ENCODE measurements around the gene PELI2. TPM values are rescaled to one million over a fixed set of nuclear protein-coding genes. Genes with fewer than 3 reads are reported as not detected.

Gene PELI2
- total RNA-seq, 1 experiment from 2014 or later: 10.0 TPM

- intact Hi-C loops (cut with micrococcal nuclease; ENCODE audit: unreplicated experiment): loop anchor here (2.0 to 10.0 kb wide), 3 partner anchors 97 to 223 kb away; partner anchors contain the start of gene PELI2
- H3K27me3 ChIP-seq (ENCODE audit: insufficient read depth, low read depth): no peaks in the 10 kb centered on the region
- no peaks in the 10 kb centered on the region for H3K9me2 ChIP-seq (ENCODE audit: insufficient read depth)
- TF ChIP-seq EZH2 (IDR thresholded peaks at IDR 0.05; ENCODE audit: low read depth): no peak
- no peak for TF ChIP-seq CTCF (conservative IDR thresholded peaks at IDR 0.05)
- H3K4me2 ChIP-seq: no peak overlapping the region
- peaks cover 7% of the 10 kb centered on the region for H3K4me1 ChIP-seq (replicated peaks; ENCODE audit: insufficient read depth)
- no peak overlapping the region for H2AFZ ChIP-seq
- ChIA-PET CTCF (no interaction called here), POLR2A (ENCODE audit: unreplicated experiment) (interaction anchor here (0.6 kb wide), 1 partner anchor 906 kb away, joined by 4 read pairs; no protein-coding TSS in a partner anchor)
- no TSS peak for BruUV-seq (replicated peaks)
- H3K9me3 ChIP-seq (ENCODE audit: insufficient read depth, low read depth): no peaks in the 10 kb centered on the region
- H3K79me2 ChIP-seq (ENCODE audit: low read depth): no peaks in the 10 kb centered on the region
- no peak overlapping the region for H3K27ac ChIP-seq
- no peaks in the 10 kb centered on the region for H4K20me1 ChIP-seq (ENCODE audit: insufficient read depth)
- no peaks in the 10 kb centered on the region for H3K36me3 ChIP-seq (ENCODE audit: low read depth)
- H3F3A ChIP-seq (ENCODE audit: insufficient read depth, low read depth): no peaks in the 10 kb centered on the region
- no peak for DNase-seq
- H3K4me3 ChIP-seq: no peak overlapping the region
These were observed 223.7 kb downstream of the PELI2 start for GRCh38 chr14:56341766-56342493.

- H3K36me3 ChIP-seq (ENCODE audit: low read depth): no peaks in the 10 kb centered on the region
- DNase-seq: no peak
- ChIA-PET POLR2A (ENCODE audit: unreplicated experiment) (interaction anchor here (0.6 kb wide), 1 partner anchor 907 kb away, joined by 4 read pairs; no protein-coding TSS in a partner anchor), CTCF (no interaction called here)
- BruUV-seq (replicated peaks): no TSS peak
- no peaks in the 10 kb centered on the region for H3F3A ChIP-seq (ENCODE audit: insufficient read depth, low read depth)
- no peaks in the 10 kb centered on the region for H3K27me3 ChIP-seq (ENCODE audit: insufficient read depth, low read depth)
- H3K9me3 ChIP-seq (ENCODE audit: insufficient read depth, low read depth): no peaks in the 10 kb centered on the region
- no peaks in the 10 kb centered on the region for H4K20me1 ChIP-seq (ENCODE audit: insufficient read depth)
- no peak overlapping the region for H3K4me2 ChIP-seq
- TF ChIP-seq CTCF (conservative IDR thresholded peaks at IDR 0.05): no peak
- TF ChIP-seq EZH2 (IDR thresholded peaks at IDR 0.05; ENCODE audit: low read depth): no peak
- H3K4me3 ChIP-seq: no peak overlapping the region
- no peaks in the 10 kb centered on the region for H3K79me2 ChIP-seq (ENCODE audit: low read depth)
- no peak overlapping the region for H2AFZ ChIP-seq
- no peaks in the 10 kb centered on the region for H3K9me2 ChIP-seq (ENCODE audit: insufficient read depth)
- intact Hi-C loops (cut with micrococcal nuclease; ENCODE audit: unreplicated experiment): loop anchor here (10.0 kb wide), 1 partner anchor 98 kb away; no protein-coding TSS in a partner anchor
- peaks cover 7% of the 10 kb centered on the region for H3K4me1 ChIP-seq (replicated peaks; ENCODE audit: insufficient read depth)
- H3K27ac ChIP-seq: no peak overlapping the region
These were observed 224.3 kb downstream of the PELI2 start for GRCh38 chr14:56342494-56342942.

GRCh38 chr14:56349960-56350359 lies 231.7 kb downstream of the PELI2 start:
- no peak for DNase-seq
- BruUV-seq (replicated peaks): no TSS peak
- Histone ChIP-seq H3K27ac (no peak overlapping the region), H3K9me3 (ENCODE audit: insufficient read depth, low read depth) (no peaks in the 10 kb centered on the region), H3F3A (ENCODE audit: insufficient read depth, low read depth) (no peaks in the 10 kb centered on the region), H3K36me3 (ENCODE audit: low read depth) (no peaks in the 10 kb centered on the region), H4K20me1 (ENCODE audit: insufficient read depth) (no peaks in the 10 kb centered on the region), H3K79me2 (ENCODE audit: low read depth) (no peaks in the 10 kb centered on the region), H2AFZ (no peak overlapping the region), H3K4me3 (no peak overlapping the region), H3K9me2 (ENCODE audit: insufficient read depth) (no peaks in the 10 kb centered on the region), H3K4me2 (no peak overlapping the region), H3K27me3 (ENCODE audit: insufficient read depth, low read depth) (no peaks in the 10 kb centered on the region), H3K4me1 (replicated peaks; ENCODE audit: insufficient read depth) (no peaks in the 10 kb centered on the region)
- TF ChIP-seq CTCF (conservative IDR thresholded peaks at IDR 0.05) (no peak), EZH2 (IDR thresholded peaks at IDR 0.05; ENCODE audit: low read depth) (no peak)
- CTCF ChIA-PET: no interaction called here
- intact Hi-C loops (cut with micrococcal nuclease; ENCODE audit: unreplicated experiment): loop anchor here (10.0 kb wide), 1 partner anchor 105 kb away; no protein-coding TSS in a partner anchor
- POLR2A ChIA-PET (ENCODE audit: unreplicated experiment): no interaction called here

Data from PC-9 (cell line).